AG04450 (cell line): ENCODE measurements around the gene HS3ST5. TPM values are rescaled to one million over a fixed set of nuclear protein-coding genes. Genes with fewer than 3 reads are reported as not detected.
"Not testable (repeated sequence)": the region's sequence is repeated elsewhere in the genome, so short reads cannot be mapped to it uniquely, and the experiment has no call there.

Experiments used
- CTCF ChIA-PET: fragments of 300-600, 350-600 bp; formaldehyde crosslinking; extraction: SDS; loops from one replicate; lab custom pipeline; 2022; ENCODE audit warnings: antibody characterized with exemption, inconsistent platforms; lab: Charles Lee
- POLR2A ChIA-PET: fragments of 350-600 bp; formaldehyde crosslinking; extraction: SDS; loops from one replicate; lab custom pipeline; 2021; ENCODE audit warnings: antibody characterized with exemption, inconsistent platforms; lab: Yijun Ruan, JAX
- DNase-seq: peaks from one replicate; pipeline ENCODE4 v3.0.0-alpha.2; 2011; ENCODE audit warnings: low read depth, low spot score
- H3K27ac ChIP-seq: one replicate; pipeline ENCODE4 v1.5.1; 2012; ENCODE audit warnings: low read depth, low read length, control low read depth
- H3K27me3 ChIP-seq: one replicate; pipeline ENCODE4 v1.6.0; 2012; ENCODE audit warnings: low read length; ENCODE audit not compliant: control insufficient read depth, insufficient read depth
- H3K4me3 ChIP-seq: 2 replicates; pipeline ENCODE4 v1.5.1; 2011; ENCODE audit warnings: mild to moderate bottlenecking, low read depth, low read length, control low read depth
- H3K9me3 ChIP-seq: 2 replicates; pipeline ENCODE4 v1.5.1; 2012; ENCODE audit warnings: low read length; ENCODE audit not compliant: control insufficient read depth, insufficient read depth
- polyA plus RNA-seq: library from polyadenylated mRNA; depleted of rRNA; stranded (reverse); fragments of >200 nt; gene quantifications from 2 replicates; pipeline ENCODE4 v1.2.3, GENCODE V29; 2011
- TF ChIP-seq, protein P1 (sequence below): IDR thresholded peaks from 2 replicates; pipeline ENCODE4 v1.5.1; 2011; ENCODE audit warnings: low read depth, low read length, control low read depth, inconsistent platforms

Gene HS3ST5
- polyA plus RNA-seq, 1 experiment, result not detected

- DNase-seq, result no peak
- Histone ChIP-seq H3K27me3 (no peaks in the 10 kb centered on the region), H3K9me3 (peaks cover 4% of the 10 kb centered on the region; the same call in 1 of the 2 replicates), H3K27ac (no peak overlapping the region), H3K4me3 (no peak overlapping the region)
- TF ChIP-seq, protein P1, sequence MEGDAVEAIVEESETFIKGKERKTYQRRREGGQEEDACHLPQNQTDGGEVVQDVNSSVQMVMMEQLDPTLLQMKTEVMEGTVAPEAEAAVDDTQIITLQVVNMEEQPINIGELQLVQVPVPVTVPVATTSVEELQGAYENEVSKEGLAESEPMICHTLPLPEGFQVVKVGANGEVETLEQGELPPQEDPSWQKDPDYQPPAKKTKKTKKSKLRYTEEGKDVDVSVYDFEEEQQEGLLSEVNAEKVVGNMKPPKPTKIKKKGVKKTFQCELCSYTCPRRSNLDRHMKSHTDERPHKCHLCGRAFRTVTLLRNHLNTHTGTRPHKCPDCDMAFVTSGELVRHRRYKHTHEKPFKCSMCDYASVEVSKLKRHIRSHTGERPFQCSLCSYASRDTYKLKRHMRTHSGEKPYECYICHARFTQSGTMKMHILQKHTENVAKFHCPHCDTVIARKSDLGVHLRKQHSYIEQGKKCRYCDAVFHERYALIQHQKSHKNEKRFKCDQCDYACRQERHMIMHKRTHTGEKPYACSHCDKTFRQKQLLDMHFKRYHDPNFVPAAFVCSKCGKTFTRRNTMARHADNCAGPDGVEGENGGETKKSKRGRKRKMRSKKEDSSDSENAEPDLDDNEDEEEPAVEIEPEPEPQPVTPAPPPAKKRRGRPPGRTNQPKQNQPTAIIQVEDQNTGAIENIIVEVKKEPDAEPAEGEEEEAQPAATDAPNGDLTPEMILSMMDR, result no peak
- ChIA-PET POLR2A (no interaction called here), CTCF (interaction anchor here (2.4 kb wide), 1 partner anchor 83 kb away, joined by 10 read pairs; no protein-coding TSS in a partner anchor)
Observed at GRCh38 chr6:114024746-114025145, 318.1 kb downstream of the HS3ST5 start.

- no peak overlapping the region for H3K4me3 ChIP-seq
- peaks cover 4% of the 10 kb centered on the region; the same call in 1 of the 2 replicates for H3K9me3 ChIP-seq
- DNase-seq, result no peak
- H3K27me3 ChIP-seq, result no peaks in the 10 kb centered on the region
- POLR2A ChIA-PET, result no interaction called here
- H3K27ac ChIP-seq, result no peak overlapping the region
- CTCF ChIA-PET, result interaction anchor here (0.8 kb wide), 1 partner anchor 25 kb away, joined by 4 read pairs; no protein-coding TSS in a partner anchor
- TF ChIP-seq, protein P1, result no peak
Observed at GRCh38 chr6:114020196-114020595, 322.6 kb downstream of the HS3ST5 start.

DNA sequence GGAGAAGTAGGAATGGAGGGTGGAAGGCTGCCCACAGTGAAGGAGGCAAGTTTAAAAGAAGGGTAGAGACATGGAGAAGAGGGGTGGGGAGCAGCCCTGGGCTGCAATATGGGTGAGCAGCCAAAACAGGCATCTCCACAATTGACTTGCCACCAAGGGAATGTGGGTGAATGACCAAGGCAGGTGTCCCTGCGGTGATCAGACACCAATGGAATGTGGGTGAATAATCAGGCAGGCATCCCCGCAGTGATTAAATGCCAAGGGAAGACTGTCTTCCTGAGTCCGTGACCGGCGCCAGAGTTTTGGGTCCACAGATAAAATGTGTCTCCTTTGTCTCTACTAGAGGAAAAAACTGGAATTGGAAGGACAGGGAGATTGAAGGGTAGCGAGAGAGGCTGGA is 325.7 kb downstream of the HS3ST5 start:
- POLR2A ChIA-PET, CTCF ChIA-PET, DNase-seq, H3K9me3 ChIP-seq, H3K27ac ChIP-seq, H3K4me3 ChIP-seq, H3K27me3 ChIP-seq: not testable (repeated sequence)

- CTCF ChIA-PET, POLR2A ChIA-PET, DNase-seq: not testable (repeated sequence)
Observed at GRCh38 chr6:114014106-114014505, 328.7 kb downstream of the HS3ST5 start.

GRCh38 chr6:114011486-114011885 is 331.3 kb downstream of the HS3ST5 start:
- H3K9me3 ChIP-seq, CTCF ChIA-PET, H3K27ac ChIP-seq, H3K27me3 ChIP-seq, H3K4me3 ChIP-seq, DNase-seq, POLR2A ChIA-PET: not testable (repeated sequence)

More at GRCh38 chr6:114014106-114014505, 328.7 kb downstream of the HS3ST5 start:
- not testable (repeated sequence) for H3K27me3 ChIP-seq, H3K4me3 ChIP-seq, H3K27ac ChIP-seq, H3K9me3 ChIP-seq

DNA sequence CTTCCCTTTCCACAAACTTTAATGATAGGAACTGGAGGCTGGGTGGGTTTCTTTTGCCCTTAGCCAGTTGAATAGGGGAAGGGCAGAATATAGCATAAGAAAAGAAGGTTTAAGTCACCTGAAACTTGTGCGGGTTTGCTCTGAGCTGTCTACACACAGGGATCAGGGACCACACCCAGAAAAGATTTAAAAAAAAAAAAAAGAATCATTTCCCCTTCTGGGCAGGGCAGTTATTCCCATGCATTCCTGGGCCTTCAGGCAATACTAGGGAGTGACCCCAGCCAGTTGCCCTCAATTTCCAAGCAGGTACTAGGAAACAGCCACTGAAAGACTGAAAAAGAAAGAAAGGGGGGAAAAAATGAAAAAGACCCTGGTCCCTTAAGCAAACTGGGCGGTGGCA is 332.3 kb downstream of the HS3ST5 start:
- ChIA-PET POLR2A (no interaction called here), CTCF (interaction anchor here (1.5 kb wide), 1 partner anchor 15 kb away, joined by 9 read pairs; no protein-coding TSS in a partner anchor)

More for the DNA sequence above, 332.3 kb downstream of the HS3ST5 start:
- H3K4me3 ChIP-seq, result no peak overlapping the region
- no peak overlapping the region for H3K27ac ChIP-seq
- TF ChIP-seq, protein P1, result no peak
- H3K27me3 ChIP-seq, result no peaks in the 10 kb centered on the region
- no peaks in the 10 kb centered on the region; the same call in 1 of the 2 replicates for H3K9me3 ChIP-seq
- no peak for DNase-seq
